GM20431 (cell line): Measurements from ENCODE around the gene ANKH.

Source experiments
- in situ Hi-C: fragments of 300-500 bp; cut with MseI, MboI; formaldehyde crosslinking; loops from one replicate; pipeline ENCODE4 v1.15.0; 2020; ENCODE audit warnings: low sequenced_read_pairs; ENCODE audit not compliant: unreplicated experiment

Gene ANKH

DNA sequence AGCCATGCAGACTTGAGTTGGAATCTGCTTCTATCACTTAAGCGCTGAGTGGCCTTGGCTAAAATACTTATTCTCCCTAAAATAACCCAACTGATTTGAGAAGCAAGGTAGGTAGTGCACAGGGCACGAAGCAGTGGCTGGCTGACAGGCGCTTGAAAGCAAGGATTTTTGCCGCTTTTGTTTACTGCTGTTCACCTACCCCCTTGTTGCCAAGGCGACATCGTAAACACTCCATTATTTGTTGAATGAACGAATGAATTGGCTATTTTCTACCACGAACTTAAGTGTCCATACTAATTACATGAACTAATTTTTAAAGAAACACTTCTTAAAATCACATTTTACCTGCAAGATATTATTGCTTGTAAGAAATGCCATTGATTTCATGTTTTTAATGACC lies 98.0 kb downstream of the ANKH start:
- in situ Hi-C loops: no loop called here

DNA sequence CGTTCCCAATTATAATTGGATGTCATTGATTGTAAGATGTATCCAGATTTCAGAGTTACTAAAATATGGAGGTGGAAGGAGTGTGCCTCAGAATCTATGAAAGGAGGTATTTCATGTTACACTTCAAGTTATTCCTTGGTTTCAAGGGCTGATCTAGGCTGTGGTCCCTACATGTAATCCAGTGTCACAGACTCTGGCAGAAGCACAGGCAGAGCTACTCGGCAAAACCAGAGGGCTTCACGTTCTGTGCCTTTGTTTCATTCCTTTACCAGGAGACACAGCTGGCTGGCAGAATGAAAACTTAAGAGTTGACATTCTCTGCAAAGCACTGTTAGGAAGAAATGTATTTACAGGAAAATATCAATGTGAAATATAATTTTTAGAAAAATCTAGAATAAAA lies 99.6 kb downstream of the ANKH start:
- in situ Hi-C loops: no loop called here

DNA sequence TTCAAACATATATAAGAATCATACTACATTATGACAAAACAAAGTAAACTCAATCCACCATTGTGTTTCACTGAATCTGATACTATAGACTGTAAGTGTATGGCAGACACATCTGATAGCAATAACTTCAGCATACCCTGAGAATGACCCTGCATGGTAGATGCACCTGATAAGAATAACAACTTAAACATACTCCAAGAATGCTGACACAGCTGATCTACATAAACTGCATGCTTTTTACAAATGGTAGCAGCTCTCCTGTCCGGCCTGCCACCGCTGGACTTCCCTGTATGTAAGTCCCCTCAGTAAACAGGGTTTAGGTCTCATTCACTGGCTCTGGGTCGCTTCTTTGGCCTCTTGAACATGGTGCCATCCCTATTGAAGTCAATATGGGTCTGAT lies 100.4 kb downstream of the ANKH start:
- in situ Hi-C loops: no loop called here

DNA sequence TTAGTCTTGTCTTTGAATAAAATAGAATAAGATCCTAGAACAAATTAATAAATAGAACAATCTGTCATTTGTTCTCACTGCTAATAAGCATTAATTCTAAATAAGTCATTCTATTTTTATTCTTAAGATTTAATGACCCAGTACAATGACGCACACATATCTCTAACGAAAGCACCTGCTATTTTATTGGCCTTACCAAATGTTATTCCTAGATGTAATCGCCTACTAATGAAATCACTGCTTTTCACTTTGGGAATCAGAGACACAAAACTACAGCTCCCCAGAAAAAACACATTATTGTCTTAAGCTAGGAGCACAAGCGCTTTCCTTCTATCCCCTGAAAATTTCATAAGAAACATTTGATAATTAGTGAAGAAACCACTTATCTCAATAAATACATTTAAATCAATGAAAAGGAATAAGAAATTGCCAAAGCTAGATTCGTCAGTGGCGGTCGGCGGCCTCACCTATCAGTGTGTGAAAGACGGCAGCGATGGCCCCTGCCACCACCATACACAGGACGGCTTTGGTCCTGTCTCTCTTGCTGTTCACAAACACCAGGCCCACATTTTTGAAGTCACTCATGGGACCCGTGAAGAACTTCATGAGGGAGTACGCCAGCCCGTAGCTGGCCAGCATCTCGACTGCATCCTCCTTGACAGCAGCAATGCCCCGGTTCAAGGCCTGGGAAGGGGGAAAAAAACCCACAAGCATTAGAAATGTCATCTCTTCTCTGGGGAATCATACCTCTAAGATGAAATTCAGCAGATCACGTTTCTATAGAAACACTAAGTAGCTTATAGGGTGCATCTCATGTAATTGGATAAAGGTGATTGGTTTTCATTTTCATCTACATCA lies 102.8 kb downstream of the ANKH start:
- in situ Hi-C loops: no loop called here

DNA sequence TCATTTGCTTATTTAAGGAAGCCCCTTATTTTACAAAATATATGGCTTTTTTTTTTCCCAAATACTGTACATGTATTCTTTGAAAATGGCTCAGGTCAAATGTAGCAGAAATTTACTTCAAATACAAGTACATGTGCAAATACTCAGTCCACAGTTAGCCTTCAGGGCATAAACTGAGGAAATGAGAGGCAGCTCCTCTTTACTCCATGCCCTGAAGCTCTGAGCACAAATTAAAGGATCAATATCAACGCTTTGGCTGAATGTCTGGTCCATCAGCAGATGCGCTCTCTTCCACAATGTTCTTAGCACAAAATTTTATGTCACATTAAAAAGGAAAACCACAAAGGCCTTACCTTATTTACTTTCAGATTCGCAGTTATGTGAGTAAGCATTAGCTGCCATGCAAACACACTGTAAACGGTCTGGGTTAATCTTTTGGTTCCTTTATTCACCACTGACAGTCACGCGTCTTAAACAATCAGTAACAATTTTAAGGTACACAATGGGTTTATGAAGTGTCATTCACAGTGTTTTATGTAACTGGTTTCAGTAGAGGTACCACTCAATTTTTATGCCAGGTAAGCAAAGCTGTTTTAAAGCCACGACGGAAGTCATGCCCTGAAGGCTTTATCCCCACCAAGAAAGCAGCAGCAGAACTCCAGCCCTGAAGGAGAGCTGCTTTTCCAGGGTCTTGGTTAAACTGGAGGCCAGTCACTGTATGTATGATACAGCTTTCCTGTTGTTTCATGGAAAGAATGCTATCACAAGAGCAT lies 103.7 kb downstream of the ANKH start:
- in situ Hi-C loops: no loop called here

DNA sequence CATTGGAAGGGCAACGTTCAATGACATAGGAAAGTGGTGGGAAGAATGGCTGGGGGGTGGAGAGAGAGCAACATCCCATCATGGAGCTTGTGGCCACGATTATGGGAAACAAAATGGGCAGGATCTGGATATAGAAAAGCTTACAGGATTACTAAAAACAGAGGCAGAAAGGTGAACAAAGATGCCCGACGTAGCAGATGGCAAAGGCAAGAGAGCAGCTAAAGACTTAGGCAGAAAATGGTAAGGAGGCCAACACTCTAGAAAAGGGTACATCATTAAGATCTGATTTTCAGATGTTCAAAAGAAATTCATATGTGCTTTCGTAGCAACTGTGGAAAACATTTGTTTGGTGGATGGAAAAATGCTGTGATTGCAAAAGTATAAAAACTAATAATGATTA lies 104.5 kb downstream of the ANKH start:
- in situ Hi-C loops: no loop called here

DNA sequence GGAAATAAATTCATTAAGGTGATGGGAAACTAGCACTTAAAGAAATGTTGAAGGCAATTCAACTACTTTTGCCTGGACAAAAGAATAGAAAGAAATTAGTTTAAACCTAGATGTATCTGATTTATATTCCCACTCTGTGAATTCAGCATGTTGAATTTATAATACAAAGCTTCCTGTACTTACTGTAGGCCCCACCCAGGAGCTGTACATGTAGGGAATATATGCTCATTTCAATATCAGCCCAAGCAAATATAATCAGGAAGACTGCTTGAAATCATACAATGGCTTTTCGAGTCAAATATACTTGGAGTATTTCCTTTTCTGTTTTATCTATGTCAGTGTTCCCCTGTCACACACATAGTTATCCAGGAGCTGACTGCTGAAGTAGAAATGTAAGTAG lies 105.0 kb downstream of the ANKH start:
- in situ Hi-C loops: no loop called here

DNA sequence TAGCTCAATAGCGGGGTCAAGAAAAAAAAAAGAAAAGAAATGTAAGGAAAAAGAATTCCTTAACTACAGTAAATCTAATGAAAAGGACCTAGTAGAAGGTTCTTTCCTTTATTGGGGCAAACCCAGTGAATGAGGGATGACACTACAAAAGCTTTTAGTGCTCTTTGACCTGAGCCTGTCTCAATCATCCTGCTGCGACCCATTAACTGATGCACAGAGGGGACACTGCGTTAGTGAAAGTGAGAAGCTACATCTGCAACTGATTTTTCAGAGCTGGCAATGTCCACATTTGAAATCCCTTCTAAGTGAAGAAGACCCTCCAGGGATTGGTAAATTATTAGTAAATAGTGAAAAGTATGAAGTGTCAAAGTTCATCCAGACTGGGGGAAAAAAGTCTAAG lies 106.0 kb downstream of the ANKH start:
- in situ Hi-C loops: no loop called here

DNA sequence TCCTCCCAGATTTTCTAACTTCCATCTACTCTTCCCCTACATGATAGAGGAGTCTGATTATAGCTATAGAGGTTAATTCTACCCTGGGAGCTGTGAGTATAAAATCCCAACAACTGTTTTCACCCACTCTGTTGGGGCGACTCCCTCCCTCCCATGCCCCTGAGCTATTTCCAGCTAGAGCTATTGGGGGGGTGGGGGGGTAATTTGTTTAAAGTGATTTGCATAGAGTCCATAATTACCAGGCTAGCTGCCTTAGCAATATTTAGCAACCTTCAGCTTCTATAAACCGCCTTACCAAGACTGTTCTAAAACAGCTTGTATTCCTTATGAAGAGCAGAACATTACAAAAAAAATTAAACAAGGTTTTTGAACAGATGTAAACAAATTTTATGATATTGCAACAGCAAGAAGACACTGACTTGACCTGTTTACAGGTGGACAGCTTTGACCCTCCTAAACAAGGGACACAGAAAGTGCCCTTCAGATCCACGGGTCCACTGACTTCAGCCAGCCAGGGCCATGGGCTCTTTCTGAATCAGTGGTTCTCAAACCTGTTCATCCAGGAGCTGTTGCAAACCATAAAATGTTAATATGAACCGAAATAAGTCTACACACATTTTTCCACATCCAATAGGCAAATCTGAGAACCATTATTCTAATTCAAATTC lies 108.9 kb downstream of the ANKH start:
- in situ Hi-C loops: no loop called here

DNA sequence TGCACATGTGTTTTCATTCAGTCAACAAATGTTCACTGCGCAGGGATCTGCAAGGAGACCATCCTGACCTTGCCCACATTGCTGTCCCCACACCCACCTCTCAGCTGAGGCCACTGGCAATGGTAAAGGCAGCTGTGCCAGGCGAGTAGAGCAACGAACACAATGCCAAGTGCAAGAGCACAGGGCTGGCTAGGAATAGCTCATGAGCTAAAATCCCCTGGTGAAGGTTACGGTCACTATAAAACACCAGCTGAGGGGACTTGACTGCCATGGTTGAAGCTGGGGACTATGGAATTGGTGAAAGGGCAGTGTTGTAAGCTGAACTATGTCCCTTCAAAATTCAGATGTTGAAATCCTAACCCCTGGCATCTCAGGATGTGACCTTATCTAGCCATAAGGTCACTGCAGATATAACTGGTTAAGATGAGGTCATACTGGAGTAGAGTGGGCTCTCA lies 111.0 kb downstream of the ANKH start:
- in situ Hi-C loops: no loop called here

DNA sequence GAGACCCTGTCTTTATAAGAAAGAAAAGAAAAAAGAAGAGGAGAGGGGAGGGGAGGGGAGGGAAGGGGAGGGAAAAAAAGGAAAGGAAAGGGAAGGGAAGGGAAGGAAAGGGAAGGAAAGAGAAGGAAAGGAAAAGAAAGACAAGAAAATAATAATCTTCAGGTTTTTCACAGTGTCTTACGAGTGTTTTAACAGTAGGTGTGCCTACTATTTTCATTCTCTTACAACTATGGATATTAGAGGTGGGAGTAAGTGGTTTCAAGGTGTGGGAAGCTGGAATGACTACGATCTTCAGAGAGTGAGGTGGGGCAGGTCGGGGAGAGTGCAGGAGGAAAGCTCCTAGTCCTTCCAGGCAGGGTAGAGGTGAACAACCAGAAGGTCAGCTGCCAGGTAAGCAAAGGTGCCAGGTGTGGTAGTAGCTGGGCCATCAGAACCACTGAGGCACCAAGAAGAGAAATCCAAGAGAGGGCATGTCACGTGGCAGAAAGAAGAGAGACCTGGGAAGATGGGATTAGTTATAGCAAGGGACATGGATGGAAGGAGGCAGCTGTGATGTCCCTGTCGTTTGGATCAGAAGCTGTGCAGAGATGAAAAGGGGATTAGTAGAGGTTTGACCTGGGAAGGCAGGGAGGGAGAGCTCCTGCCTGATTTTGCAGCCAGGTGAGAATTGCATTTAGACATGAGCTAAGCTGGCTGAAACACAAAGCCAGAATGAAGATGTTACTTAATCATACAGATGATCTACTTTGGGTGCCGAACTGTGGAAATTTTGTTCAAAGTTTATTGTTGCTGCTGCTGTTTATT lies 111.6 kb downstream of the ANKH start:
- in situ Hi-C loops: no loop called here

DNA sequence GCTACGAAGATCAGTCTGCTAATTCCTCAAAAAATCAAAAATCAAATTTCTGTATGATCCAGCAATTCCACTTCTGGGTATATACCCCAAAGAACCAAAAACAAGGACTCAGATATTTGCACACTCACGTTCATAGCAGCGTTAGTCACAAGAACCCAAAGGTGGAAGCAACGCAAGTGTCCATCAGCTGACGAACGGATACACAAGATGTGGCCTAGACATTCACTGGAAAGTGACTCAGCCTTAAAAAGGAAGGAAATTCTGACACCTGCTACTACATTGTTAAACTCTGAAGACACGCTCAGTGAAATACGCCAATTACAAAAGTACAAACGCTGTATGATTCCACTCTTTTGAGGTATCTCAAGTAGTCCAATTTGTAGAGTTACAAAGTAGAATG lies 113.7 kb downstream of the ANKH start:
- in situ Hi-C loops: no loop called here

DNA sequence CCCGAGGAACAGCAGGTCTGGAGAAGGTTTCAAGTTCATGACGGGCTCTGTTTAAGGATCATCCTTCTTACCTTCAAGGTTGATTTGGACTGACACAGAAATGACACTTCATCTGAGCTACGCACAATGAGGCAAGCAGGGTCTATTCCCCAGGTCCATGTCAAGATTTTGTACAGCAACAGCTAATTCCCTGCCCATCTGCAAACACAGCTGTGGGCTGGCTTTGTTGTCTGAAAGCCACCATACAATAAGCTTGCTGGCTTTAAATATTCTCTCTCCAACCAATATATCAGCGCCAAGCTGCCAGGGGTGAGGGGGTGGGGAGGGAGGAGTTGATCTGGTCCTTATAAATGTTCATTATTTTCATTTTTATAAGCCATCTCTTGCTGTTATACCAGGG lies 115.1 kb downstream of the ANKH start:
- in situ Hi-C loops: no loop called here

DNA sequence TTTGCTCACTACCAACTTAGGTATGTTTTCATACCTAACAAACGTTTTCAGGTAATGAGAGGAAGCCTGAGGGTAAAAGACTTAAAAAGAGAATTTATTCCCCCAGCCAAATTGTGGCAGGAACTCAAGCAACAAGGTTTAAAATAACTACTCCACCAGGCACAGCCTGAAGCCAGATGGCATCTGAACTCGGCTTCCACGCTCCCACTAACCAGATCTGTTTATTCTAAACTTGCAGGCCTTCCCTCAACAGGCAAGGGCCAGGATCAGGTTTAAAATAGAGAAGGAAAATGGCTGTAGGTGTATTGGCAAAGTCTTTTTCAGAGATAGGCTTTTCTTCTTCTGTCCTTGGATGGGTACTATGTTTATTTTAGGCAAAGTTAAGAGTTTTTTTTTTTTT lies 117.6 kb downstream of the ANKH start:
- in situ Hi-C loops: no loop called here

DNA sequence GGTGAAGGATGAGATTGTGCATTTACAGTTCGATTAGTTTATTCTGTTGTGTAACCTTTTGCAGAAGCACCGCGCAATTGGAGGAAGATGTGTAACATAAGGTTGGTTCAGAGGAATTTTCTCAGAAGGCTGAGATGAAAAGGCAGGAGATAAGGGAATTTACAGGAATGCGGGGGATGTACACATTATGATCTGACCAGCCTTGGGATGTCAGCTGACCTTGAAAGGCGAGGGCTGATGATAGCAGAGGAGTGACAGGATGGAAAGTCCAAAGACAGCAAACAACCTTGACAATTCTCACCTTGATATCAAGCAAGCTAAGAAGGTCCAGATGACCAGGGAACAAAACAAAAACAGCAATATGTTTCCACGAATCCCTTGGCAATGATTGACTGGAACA lies 118.3 kb downstream of the ANKH start:
- in situ Hi-C loops: no loop called here

DNA sequence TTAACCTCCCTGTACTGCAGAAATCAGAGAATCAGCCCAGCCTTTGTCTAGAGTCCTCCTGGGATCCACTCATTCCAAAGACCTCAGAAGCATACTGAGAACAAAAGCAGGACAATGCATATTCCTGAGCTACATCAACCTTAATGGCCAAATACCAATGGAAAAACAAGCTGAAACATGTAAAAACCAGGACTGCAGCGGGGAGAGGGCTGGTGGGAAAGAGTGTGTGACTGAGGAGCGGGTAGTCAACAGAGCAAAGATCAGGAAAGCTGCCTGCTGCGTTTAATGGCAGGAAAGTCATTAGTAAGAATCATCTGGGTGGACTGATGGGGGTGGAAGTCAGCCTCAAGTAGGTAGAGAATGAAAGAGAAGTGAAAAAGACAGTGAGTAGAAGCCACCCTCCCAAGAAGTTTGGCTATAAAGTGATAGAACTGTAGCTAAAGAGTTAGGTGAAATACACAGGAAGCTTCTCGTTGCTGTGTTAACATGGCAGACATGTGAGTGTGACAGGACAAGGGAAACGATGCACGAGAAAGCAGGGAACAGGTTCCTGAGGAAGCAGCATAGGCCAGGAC lies 119.0 kb downstream of the ANKH start:
- in situ Hi-C loops: no loop called here

DNA sequence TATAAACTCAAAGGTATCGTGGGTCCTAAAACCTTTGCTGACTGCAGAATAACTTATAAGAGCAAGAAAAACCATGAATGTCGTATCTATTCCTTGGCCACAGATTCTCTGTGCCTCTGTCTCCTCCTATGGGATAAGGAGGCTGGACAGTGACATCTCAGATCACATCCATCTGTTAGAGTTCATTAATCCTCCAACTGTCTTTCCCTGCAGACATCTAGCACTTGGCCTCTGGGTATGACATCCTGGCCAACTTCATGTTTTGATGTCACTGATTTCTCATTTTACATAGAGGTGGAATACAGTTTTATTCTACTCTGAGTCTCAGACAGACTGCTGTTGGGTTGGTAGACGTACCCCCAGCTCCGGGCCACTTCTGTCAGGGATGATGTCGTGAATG lies 120.9 kb downstream of the ANKH start:
- in situ Hi-C loops: no loop called here

DNA sequence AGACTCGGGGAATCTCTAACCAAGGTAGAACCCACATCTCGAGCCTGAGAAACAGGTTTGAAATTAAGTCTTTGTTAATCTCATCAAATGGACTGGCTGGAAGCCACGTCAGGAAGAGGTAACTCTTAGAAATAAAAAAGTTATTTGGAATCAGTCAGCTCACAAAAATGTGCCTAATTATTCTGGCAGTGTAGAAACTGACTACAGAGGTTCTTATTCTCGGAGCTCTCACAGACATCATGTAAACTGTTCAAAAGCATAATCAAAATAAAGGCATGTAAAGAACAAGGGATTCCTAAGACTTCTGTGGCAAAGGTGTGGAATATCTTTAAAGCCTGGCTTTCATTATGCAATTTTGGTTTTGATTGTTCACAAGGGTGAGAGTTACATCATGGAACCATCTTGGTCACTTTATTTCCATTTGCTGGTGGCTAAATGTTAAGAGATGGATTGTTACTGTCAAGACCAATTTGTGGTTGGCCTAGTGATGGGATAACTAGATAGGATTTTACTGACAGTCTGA lies 121.9 kb downstream of the ANKH start:
- in situ Hi-C loops: no loop called here

DNA sequence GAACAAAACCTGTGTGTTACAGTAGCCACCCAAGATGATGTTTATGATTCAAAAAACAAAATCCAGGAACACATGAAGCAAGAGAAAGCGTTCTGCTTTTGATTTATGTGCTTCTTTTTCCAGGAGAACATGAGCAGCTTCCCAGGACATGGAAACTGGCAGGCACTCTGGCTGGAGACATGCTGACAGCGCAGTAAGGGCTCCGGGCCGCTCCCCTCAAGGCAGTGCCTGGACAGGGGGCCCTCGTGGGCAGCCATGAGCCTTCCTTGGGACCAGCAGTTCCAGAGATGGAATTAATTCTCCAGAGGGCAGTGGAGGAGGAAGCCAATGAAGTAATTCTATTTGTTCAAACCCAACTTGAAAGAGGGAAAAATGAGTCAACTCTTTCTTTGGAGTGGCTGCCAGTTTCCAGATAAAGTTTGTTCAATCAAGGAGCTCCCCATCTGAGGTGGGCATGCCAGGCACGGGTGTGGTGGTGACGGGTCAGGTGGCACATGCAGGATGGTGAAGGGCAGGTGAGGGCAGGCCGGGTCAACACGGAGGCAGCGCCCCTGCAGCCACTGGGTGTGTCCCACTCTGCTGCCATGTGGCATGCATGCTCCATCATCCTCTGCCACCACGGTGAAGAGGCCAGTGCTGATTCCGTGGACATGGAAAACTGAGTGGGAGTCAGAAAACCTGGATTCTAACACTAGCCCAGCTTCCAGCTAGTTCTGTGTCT lies 123.2 kb downstream of the ANKH start:
- in situ Hi-C loops: no loop called here
